GM21381 (cell line): ENCODE results near the gene CAMK2G.

ENCODE experiments used
- ATAC-seq: cut with Tn5 transposase; IDR thresholded peaks from one replicate; pipeline ENCODE4 v1.9.1; 2021; ENCODE audit warnings: mild to moderate bottlenecking, moderate library complexity; ENCODE audit not compliant: unreplicated experiment

Gene CAMK2G

DNA sequence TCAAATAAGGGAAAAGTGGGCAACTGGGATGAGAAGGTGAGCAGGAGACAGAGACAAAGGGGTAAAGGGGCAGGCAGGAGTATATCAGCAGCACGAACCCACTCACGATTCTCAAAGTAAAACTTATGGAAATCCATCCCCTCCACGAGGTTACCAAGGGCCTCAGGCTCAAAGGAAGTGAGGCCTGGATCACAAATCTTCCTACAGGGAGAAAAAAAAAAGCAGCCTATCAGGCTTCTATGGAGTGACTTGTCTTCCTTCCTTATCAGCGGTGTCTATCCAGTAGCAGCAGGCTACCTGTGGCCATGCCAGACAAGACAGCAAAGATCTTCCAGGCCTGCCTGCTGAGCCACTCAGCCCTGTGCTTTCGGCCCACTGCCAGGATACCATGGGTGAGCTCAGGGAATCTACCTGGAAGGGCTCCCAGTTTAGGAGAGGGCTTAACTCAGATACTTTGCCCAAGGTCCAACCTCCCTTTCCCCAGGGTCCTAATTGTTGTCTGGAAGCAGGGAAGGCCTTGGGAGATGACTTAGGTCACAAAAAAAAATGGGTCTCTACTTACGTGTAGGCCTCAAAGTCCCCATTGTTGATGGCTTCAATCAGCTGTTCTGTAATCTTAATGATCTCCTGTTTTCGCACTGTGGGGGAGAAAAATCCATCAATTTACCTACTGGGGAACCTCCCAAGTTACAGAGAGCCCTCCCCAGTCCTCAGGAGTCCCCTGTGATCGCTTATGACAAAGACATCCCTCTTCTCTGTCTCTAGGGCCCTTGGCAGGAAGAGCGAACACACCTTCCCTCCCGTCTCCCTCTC, 57.2 kb downstream of the CAMK2G start:
- ATAC-seq, result no peak

DNA sequence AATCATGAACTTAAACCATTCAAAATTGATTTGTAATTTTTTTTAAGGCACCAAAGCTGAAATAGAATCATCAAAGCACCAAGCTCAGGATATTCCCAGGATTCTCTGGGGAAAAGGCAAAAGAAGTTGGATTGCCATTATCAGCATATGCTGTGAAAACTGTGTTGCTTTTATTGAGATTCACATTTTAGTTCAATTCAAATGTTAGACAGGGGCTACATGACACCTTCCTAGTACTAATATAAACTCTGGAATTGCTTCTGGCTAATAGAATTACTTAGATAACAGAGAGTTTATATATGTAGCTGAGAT, 58.7 kb downstream of the CAMK2G start:
- ATAC-seq, result no peak

DNA sequence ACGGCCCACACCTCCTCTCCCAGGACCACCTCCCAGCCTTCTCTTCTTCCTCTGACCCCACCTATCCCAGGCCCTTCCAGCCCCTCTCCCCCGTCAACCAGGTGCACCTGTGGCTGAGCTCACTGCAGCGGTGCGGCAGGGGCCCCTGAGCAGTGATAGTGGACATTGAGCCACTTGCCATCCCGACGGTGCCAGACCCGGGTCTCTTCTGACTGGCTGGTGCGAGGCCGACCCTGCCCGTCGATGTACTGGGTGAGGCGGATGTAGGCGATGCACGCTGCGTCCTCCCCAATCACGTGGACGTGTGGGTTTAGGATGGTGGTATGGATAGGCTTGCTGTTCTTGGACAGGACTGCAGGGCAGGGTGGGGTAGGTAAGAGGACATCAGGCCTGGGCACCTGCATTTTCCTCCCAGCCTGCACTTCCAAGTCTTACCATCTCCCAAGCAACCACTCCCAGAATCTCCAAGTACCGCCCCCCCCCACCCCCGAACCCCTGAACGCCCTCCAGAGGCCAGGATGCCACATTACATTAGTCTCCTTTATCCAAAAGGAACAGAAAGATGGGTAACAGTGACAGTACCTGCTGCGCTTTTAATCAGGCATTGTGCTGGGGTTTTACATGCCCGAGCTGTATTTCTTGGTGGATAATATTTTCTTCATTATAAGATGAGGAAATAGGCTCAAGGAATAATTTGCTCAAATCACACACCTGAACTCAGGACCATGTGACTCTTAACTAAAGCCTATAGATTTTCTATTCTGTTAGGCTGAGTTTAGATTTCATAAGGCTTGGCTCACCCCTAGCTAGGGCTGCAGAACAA, 59.2 kb downstream of the CAMK2G start:
- no peak for ATAC-seq

DNA sequence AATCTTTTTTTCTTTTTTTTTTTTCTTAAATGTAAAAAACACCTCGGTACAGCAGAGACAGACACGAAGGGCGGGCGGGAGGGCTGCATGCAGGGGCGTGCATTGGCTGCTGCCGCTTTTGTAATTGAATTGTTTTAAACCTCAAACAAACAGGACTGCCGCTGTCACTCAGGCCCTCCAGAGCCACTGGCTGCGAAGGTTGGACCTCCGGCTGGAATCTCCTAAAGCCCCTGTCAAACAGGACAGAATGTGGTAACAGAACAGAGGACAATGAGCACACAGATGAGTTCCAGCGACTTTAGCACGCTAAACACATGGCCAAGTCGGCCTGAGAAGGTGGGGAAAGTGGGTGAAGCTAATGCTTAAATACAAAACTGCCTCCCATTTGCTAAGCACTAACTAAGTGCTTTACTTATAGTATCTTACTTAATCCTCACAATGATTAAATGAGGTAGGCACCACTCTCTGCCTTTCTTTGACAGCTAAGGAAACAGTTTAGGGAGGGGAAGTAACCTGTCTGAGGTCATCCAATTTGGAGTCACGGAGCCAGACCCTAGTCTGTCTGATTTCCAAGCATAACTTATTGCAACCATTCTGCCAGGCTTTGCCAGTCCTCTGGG, 60.0 kb downstream of the CAMK2G start:
- ATAC-seq, result no peak

DNA sequence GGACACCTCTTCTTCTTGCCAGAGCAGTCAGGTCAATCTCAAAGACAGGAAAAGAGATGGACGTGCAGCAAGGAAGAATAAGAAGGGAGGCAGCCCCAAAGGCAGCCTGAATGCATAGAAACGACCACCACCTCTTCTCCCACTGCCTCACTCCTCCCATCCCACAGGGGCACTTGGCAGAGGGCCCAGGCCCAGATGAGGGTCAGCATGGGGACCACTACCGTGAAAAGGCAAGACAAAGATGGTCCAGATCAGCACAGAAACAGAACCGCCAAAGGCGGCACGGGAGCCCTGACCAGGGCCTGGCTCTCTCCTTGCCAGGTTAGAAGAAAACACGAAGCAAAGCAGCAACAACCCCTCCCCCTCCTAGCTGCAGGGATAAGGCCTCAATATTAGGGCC, 61.0 kb downstream of the CAMK2G start:
- no peak for ATAC-seq

DNA sequence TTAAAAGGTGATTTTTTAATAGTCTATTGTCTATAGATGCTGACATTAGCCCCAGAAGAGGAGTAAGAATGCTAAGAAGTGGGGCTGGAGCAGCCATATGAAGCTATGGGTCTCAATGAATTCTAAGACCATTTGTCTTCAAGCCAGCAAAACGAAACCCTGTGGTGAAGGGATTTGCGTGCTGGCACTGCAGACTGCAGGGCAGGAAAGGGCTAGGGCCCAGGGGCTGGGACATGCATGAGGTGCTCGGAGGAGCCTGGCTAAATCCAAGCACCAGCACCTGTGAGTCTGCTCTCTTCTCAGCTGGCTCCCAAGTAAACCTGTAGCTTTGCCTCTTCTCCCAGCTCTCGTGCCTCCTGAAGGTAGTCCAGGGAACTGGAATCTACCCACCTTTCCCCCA, 61.7 kb downstream of the CAMK2G start:
- no peak for ATAC-seq

DNA sequence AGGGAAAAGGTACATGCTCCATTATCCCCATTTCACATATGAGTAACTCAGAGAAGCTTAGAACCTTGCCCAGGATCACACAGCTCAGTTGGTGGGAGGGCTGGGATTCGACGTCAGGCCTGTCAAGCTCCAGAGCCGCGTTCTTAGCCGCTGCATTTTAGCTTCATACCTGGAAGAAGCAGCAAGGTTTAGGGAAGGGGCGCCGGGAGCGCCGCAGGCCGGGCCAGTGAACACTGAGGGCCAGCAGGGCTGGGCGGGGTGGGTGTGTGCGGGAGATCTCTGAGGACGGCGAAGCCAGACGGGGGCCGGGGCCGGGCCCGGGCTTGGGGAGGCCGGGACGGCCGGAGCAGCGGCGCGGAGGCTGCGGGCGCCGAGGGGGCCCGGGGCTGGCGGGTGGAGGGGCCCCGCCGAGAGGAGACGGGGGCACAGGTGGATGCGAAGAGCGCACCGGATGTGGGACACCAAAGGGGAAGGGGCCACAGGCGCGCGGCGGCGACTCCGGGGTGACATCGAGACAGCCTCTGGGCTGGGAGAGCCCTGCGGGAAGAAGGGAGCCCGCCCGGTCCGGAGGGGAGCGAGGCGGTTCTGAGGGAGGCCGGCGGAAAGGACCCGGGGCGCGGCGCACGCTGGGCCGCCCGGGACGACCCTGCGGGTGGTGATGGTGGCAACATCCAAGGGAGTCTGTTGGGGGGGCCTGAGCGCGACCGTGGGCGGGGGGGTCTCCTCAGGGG, 63.5 kb downstream of the CAMK2G start:
- peak; percentile 14 for ATAC-seq

DNA sequence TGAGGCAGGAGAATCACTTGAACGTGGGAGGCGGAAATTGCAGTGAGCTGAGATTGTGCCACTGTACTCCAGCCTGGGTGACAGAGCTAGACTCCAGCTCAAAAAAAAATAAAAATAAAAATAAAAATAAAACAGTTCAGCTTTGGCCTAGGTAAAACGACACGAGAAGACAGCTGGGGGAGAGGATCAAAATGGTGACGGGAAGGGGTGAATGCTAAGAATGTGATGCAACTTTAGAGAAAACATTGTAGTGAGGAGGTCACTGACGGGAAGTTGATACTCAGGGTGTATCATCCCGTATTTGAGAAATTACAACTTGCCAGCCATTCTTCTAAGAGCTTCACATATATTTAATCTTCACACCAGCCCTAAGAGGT, 64.0 kb downstream of the CAMK2G start:
- ATAC-seq, result no peak

DNA sequence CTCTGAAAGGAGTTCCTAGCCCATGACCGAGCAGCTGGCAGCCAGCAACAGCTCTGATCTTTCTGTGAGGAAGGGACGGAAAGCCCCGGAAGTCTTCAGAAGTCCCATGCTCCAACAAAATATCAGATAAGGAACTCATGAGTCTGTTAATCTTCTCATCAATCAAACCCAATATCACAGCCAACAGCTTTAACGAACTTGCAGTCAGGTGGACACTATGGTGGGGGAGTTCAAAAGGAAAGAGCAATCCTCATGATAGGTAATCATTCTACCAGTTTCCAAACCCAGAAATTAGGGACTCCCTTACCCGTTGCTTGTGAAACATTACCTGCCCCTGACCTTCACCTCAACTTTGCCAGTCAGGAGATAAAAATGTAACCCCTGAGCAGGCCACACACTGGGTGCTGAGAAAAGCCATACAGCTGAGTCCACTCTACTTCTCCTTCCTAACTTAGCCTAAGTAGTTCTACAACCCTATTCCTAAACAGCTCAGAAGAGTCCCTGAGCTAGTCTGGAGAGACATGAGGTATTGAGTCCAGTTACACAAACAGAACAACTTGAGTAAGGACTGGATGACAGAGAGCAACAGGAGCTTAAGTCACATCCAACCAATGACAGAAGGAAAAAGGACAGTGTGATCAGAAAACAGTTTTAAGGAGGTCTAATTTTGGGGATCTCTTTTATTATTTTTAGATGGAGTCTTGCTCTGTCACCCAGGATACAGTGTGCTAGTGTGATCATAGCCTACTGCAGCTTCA, 65.1 kb downstream of the CAMK2G start:
- ATAC-seq, result no peak

DNA sequence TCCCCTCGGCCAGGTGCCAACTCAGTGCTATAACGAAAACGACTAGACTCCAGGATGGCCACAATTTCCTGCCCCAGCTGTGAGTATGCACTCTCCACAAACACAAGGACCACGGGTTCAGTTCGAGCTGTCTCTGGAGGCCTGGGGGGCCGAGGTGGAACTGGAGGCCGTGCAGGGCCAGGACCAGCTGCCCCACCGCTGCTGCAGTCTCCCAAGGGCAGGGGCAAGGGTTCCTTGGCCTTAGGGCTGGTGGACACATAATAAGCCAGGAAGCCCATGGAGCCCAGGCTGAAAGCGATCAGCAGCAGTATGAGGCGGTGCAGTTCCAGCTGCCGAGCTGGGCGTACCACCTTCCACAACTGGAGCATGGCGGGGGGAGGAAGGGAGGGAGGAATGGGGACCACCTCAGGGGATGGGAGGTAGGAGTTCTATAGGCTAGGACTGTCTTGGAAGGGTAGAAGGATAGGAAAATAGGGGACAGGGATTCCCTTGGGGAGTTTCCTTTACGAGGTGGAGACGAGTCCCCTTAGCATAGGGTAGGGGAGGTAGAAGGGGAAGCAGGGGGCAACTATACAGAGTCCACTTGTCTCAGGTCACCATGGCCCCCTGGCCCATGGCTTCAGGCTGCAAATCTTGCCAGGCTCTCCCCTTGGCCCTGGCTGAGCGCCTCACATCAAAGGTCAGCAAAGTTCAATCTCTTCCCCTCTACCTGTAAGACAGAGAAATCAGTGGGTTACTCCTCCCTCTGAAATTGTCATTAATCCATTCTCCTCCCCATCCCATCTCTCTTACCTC, 66.1 kb downstream of the CAMK2G start:
- no peak for ATAC-seq

DNA sequence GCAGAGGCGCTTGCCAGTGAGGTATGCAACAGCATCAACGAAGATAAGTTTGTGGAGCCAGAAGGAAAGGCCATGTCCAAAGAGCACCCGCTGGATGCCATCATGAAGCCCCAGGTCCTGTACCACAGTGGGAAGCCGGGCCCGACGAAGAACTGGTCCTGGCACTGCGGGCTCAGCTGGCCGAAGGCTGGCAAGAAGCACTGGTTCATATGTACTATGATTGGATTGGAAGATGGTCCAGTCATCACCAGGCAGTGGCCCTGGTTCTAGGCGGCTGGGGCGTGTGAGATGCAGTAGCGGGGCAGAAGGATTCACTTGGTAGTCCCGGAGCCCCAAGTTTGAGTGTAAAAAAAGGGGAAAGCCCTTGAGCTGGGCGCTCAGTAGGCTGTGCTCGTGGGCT, 66.9 kb downstream of the CAMK2G start:
- no peak for ATAC-seq

DNA sequence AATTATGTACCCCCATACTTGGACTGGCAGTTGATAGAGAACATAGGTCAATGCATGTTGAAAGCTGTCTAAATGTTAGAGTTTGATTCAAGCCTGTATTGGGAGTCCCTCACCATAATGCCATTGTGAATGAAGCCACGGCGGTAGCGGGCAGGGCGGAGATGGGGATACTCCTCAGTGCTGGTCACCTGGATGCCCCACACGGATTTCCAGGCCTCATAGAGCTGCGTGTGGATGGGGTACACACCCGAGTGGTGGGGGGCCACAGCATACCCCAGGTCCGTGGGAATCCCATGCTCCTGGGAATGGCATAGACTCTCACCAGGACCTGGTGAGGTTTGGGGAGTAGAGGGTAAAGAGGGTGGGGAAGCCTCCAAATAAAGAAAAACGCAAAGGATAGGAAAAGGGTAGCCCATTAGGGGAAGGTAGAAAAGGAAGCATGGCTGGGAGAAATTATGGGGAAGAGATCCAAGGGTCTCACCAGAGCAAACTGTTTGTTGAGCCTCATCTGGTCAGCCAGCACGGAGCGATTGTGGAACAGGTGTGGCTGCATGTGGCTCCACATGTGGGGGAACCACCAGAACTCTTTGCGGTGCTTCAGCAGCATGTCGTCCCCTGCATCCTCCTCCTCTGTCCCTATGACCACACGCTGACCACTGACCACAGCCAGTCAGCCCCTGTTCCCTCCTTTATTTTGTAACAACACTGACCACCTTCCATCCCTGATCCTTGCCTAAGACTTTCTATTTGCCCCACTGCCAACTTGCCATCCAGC, 68.0 kb downstream of the CAMK2G start:
- ATAC-seq, result no peak

DNA sequence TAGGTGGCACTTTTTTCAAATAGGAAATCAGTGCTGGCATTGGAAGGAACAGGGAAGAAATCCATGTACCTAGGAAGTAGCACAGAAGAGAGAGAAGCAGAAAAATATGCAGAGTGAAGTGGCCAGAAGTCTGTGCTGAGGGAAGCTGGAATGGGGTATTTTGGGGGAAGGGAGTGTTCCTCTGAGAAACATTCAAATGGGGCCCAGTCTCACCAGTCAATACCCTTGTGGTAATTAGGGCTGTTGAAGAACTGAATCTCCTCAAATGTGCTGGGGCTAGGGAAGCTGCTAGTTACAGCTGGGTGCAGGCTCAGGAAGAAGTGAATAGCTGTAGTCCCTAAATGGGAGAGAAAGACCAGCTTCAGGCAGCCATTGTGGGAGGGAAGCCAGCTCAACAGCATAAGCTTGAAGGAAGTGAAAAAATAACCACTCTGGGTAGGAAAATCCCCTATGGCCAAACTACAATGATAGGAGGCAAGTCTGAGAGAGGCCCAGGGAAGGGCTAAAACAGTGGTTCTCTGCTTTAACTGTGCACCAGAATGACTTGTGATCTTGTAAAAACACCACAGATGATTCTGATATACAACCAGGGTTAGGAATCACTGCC, 70.6 kb downstream of the CAMK2G start:
- ATAC-seq, result peak; percentile 78

DNA sequence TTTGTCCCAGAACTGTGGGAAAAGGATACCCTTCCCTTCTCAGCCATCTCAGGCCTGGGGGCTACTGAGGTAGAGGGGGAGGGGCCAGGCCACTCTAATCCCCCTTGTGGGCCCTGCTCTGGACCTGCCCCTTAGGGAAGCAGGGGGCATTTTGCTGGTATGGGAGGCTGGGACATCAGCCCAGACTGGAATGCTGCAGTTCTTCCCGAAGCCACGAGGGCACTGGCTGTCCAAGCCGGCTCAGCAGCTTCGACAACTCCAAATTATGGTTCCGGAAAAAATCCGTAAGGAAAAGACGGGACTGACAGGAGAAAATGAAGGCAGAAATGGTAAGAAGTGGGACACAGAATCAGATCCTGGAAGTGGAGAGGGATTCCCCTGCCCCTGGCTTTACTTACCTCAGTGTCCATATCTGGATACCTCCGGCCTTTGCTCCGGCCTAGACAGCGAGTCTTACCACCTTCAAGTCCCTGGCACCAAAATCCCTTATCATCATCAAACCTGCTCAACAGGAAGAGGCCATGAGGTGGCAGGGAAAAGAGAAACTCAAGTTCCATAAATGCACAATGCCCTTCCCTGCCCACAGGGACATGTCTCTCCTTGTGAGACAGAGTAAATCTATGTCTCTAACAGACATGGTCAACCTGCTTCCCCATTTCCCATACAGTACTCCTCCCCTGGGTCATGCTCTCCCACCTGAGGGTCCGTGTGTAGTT, 71.9 kb downstream of the CAMK2G start:
- ATAC-seq, result no peak

DNA sequence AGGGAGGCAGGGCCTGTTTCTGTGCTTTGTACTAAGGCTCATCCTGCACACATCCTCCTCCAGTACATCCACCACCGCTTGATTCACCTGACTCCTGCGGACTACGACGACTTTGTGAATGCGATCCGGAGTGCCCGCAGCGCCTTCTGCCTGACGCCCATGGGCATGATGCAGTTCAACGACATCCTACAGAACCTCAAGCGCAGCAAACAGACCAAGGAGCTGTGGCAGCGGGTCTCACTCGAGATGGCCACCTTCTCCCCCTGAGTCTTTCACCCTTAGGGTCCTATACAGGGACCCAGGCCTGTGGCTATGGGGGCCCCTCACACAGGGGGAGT, 73.1 kb downstream of the CAMK2G start:
- ATAC-seq, result no peak

DNA sequence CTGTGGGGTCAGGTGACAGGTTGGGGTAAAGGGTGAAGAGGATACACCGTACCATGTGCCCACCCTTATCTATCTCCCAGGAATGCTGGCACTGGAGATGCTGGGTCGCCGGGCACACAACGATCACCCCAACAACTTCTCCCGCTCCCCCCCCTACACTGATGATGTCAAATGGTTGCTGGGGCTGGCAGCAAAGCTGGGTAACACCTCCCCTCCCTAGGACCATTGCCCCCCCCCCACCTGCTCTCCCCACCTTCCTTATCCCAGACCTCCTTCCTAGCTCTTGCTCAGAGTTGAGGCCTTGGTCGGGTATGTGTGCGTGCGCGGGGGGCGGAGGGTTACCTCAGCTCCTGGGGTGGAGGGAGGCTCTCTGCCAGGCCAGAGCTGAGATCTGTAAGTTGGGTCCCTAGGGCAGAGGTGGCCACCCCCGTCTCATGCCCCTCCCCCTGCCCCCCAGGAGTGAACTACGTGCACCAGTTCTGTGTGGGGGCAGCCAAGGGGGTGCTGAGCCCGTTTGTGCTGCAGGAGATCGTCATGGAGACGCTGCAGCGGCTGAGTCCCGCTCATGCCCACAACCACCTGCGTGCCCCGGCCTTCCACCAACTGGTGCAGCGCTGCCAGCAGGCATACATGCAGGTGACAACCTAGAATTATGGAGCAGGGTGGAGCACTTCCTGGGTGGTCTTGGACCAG, 73.6 kb downstream of the CAMK2G start:
- ATAC-seq, result no peak

DNA sequence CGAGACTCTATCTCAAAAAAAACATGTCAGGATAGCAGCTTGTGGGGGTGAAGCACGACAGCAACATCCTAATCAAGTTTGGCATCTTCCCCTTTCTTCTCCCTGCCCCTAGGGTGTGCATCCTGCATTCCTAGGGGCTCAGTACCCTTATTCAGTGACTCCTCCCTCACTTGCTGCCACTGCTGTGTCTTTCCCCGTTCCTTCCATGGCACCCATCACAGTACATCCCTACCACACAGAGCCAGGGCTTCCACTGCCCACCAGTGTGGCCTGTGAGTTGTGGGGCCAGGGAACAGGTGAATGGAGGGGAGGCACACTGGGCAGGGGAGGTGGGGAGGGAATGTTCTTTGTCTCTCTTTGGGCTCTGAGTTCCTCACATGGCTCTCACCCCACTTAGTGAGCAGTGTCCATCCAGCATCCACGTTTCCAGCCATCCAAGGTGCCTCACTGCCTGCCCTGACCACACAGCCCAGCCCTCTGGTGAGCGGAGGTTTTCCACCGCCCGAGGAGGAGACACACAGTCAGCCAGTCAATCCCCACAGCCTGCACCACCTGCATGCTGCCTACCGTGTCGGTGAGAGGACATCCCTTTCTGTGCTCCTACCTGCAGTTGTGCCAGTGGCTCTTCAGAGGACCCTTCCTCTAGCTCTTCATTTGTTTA, 74.3 kb downstream of the CAMK2G start:
- no peak for ATAC-seq
